Measurements from ENCODE around the gene PIK3IP1.

- TF ChIP-seq NRF1 (IDR thresholded peaks at IDR 0.05; ENCODE audit: low read depth, low read length) (no peak), TEAD4 (IDR thresholded peaks at IDR 0.05; ENCODE audit: low read depth, low read length) (0 out of 2 replicates have a peak, but pooled peaks have one; percentile 28), YY1 (IDR thresholded peaks at IDR 0.05; ENCODE audit: low read depth, low read length) (peak; percentile 61; the same call in 1 of the 2 replicates), KDM1A (IDR thresholded peaks at IDR 0.05; ENCODE audit: borderline replicate concordance, low read length) (no peak), GTF2F1 (IDR thresholded peaks at IDR 0.05; ENCODE audit: borderline replicate concordance, low read depth, low read length) (no peak), GABPA (IDR thresholded peaks at IDR 0.05; ENCODE audit: borderline replicate concordance, insufficient read depth, low read length) (peak; percentile 45; the same call in 1 of the 2 replicates), BACH1 (IDR thresholded peaks at IDR 0.05; ENCODE audit: low read length) (no peak), TAF7 (optimal IDR thresholded peaks at IDR 0.05; ENCODE audit: borderline replicate concordance, low read depth, low read length) (peak; percentile 65), SP2 (IDR thresholded peaks at IDR 0.05; ENCODE audit: low read length) (no peak), RNF2 (IDR thresholded peaks at IDR 0.05; ENCODE audit: borderline replicate concordance, low read depth, low read length, missing control alignments, poor library complexity, severe bottlenecking) (no peak)
Measured at GRCh38 chr22:31313366-31314147, 21.3 kb upstream of the PIK3IP1 start.
